A673 (cell line): Measurements from ENCODE around the gene MPDZ. TPM values are rescaled to one million over a fixed set of nuclear protein-coding genes. Genes with fewer than 3 reads are reported as not detected.

Experiments
- BruUV-seq: library from RNA; stranded (reverse); fragments of 400-500 nt; replicated peaks from 2 replicates; lab custom pipeline; 2021; lab: Mats Ljungman, UMichigan
- CTCF ChIA-PET: fragments of 300-600 bp; sonication (Branson Sonifier 250); formaldehyde crosslinking; loops from one replicate; lab custom pipeline; 2022; ENCODE audit warnings: antibody characterized with exemption; lab: Charles Lee
- POLR2A ChIA-PET: fragments of 300-600 bp; sonication (Branson Sonifier 250); formaldehyde crosslinking; loops from one replicate; lab custom pipeline; 2022; ENCODE audit warnings: antibody characterized with exemption; ENCODE audit not compliant: low non-redundant PET; lab: Charles Lee
- DNase-seq: peaks from one replicate; pipeline ENCODE4 v3.0.0-alpha.2; 2015; ENCODE audit warnings: low spot score
- H3K27ac ChIP-seq: fragments of 200-600 bp; sonication (generic); 2 replicates; pipeline ENCODE4 v1.5.1; 2016; ENCODE audit warnings: mixed run types, low read depth, mild to moderate bottlenecking, mixed read lengths, antibody characterized with exemption, low read length; ENCODE audit not compliant: poor library complexity, severe bottlenecking
- H3K27me3 ChIP-seq: fragments of 200-600 bp; sonication (generic); replicated peaks from 2 replicates; pipeline ENCODE4 v1.6.1; 2017; ENCODE audit warnings: mixed run types, low read depth, mild to moderate bottlenecking, mixed read lengths, antibody characterized with exemption, low read length; ENCODE audit not compliant: insufficient read depth, poor library complexity
- H3K36me3 ChIP-seq: fragments of 200-600 bp; sonication (generic); 2 replicates; pipeline ENCODE4 v1.6.1; 2016; ENCODE audit warnings: mixed run types, mild to moderate bottlenecking, mixed read lengths, antibody characterized with exemption, low read length; ENCODE audit not compliant: insufficient read depth, poor library complexity, severe bottlenecking
- H3K4me1 ChIP-seq: fragments of 200-600 bp; sonication (generic); 2 replicates; pipeline ENCODE4 v1.6.1; 2017; ENCODE audit warnings: mixed run types, mild to moderate bottlenecking, mixed read lengths, antibody characterized with exemption, low read length; ENCODE audit not compliant: insufficient read depth, poor library complexity, severe bottlenecking
- H3K4me3 ChIP-seq: fragments of 200-600 bp; sonication (generic); 2 replicates; pipeline ENCODE4 v1.5.1; 2016; ENCODE audit warnings: low read depth, mixed run types, mild to moderate bottlenecking, mixed read lengths, low read length; ENCODE audit not compliant: poor library complexity, severe bottlenecking
- H3K9me3 ChIP-seq: fragments of 200-600 bp; sonication (generic); 2 replicates; pipeline ENCODE4 v1.6.1; 2016; ENCODE audit warnings: mixed run types, low read depth, mild to moderate bottlenecking, mixed read lengths, antibody characterized with exemption, low read length; ENCODE audit not compliant: poor library complexity, severe bottlenecking
- EZH2 ChIP-seq: fragments of 200-600 bp; sonication (generic); IDR thresholded peaks from 2 replicates; pipeline ENCODE4 v1.6.1; 2017; ENCODE audit warnings: borderline replicate concordance, low read depth, mild to moderate bottlenecking, mixed read lengths, antibody characterized with exemption, low read length; ENCODE audit not compliant: poor library complexity, severe bottlenecking
- intact Hi-C: fragments of 100-400 bp; cut with micrococcal nuclease; formaldehyde crosslinking; loops from one replicate; pipeline ENCODE4 v1.10.0; 2022; ENCODE audit not compliant: unreplicated experiment
- total RNA-seq: library from RNA; stranded (reverse); gene quantifications from 2 replicates; pipeline ENCODE4 v1.2.3, GENCODE V29; 2021
- TF ChIP-seq, protein P1 (sequence below): fragments of 300-800, 200-600 bp; sonication (generic); conservative IDR thresholded peaks from 2 replicates; pipeline ENCODE4 v1.5.1; 2017; ENCODE audit warnings: low read depth, mild to moderate bottlenecking, antibody characterized with exemption, low read length, moderate library complexity, mixed read lengths

MPDZ gene
- total RNA-seq, 1 experiment from 2014 or later, result 35.1 TPM

DNA sequence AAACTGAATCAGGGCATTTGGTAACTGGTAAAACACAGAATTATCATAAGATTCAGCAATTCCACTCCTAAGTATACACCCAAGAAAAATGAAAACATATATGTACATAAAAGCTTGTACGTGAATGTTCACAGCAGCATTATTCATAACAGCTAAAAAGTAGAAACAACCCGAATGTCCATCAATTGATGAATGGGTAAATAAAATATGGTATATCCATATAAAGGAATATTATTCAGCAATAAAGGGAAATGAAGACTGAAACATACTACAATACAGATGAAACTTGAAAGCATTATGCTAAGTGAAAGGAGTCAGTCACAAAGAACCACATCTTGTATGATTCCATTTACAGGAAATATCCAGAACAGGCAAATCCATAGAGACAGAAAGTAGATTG, 65.5 kb downstream of the MPDZ start:
- POLR2A ChIA-PET, result no interaction called here
- TF ChIP-seq EZH2, result no peak
- TF ChIP-seq, protein P1, sequence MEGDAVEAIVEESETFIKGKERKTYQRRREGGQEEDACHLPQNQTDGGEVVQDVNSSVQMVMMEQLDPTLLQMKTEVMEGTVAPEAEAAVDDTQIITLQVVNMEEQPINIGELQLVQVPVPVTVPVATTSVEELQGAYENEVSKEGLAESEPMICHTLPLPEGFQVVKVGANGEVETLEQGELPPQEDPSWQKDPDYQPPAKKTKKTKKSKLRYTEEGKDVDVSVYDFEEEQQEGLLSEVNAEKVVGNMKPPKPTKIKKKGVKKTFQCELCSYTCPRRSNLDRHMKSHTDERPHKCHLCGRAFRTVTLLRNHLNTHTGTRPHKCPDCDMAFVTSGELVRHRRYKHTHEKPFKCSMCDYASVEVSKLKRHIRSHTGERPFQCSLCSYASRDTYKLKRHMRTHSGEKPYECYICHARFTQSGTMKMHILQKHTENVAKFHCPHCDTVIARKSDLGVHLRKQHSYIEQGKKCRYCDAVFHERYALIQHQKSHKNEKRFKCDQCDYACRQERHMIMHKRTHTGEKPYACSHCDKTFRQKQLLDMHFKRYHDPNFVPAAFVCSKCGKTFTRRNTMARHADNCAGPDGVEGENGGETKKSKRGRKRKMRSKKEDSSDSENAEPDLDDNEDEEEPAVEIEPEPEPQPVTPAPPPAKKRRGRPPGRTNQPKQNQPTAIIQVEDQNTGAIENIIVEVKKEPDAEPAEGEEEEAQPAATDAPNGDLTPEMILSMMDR, result no peak
- BruUV-seq, result no TSS peak
- intact Hi-C loops, result loop anchor here (10.0 kb wide), 1 partner anchor 121 kb away; no protein-coding TSS in a partner anchor
- Histone ChIP-seq H3K27ac (no peak overlapping the region), H3K4me1 (no peaks in the 10 kb centered on the region), H3K36me3 (peaks cover 6% of the 10 kb centered on the region), H3K27me3 (no peaks in the 10 kb centered on the region), H3K9me3 (no peaks in the 10 kb centered on the region), H3K4me3 (no peak overlapping the region)
- no peak for DNase-seq
- CTCF ChIA-PET, result interaction anchor here (0.9 kb wide), 1 partner anchor 210 kb away, joined by 3 read pairs; no protein-coding TSS in a partner anchor

DNA sequence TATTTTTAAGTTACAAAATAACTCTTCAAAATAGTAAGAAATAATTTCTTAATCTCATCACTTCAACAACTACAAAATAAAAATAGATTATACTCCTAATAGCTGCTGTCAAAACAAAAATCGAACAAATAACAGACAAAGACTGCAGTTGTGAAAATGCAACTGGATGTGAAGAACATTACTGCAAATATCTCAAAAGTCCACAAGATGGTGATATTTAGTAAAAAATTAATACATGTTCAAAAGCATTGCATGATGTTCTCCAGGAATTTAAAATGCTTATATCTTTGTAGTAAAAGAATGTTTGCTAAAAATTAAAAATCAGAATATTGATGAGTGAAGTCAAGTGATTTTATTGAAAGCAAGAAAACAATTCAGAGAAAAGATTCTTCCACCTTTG, 66.2 kb downstream of the MPDZ start:
- ChIA-PET CTCF (no interaction called here), POLR2A (no interaction called here)
- H3K27me3 ChIP-seq, result no peaks in the 10 kb centered on the region
- H3K4me1 ChIP-seq, result no peaks in the 10 kb centered on the region
- TF ChIP-seq, protein P1, result peak; percentile 61
- TF ChIP-seq EZH2, result no peak
- peaks cover 6% of the 10 kb centered on the region for H3K36me3 ChIP-seq
- intact Hi-C loops, result loop anchor here (10.0 kb wide), 1 partner anchor 121 kb away; no protein-coding TSS in a partner anchor
- H3K4me3 ChIP-seq, result no peak overlapping the region
- BruUV-seq, result no TSS peak
- no peak overlapping the region for H3K27ac ChIP-seq
- no peaks in the 10 kb centered on the region for H3K9me3 ChIP-seq
- peak; percentile 44 for DNase-seq

DNA sequence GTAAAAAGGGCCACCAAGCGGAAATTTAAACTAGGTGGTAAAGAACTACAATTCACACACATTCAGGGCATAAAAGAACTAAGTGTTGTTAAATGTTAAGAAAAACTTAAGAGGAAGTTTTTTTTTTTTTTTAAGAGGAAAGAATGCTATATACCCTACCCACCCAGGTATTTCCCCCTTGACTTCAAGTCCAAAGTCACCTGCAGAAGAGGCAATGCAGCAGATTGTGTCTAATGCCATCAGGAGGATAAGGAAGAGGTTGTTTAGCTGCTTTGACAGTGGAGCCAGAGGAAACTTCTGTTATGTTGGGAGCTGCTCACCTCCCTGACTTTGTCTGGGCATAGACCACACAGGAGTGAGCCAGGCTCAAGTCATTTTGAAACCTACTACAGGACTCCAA, 69.2 kb downstream of the MPDZ start:
- no peaks in the 10 kb centered on the region for H3K4me1 ChIP-seq
- no peaks in the 10 kb centered on the region for H3K9me3 ChIP-seq
- no TSS peak for BruUV-seq
- no peak overlapping the region for H3K4me3 ChIP-seq
- H3K27me3 ChIP-seq, result no peaks in the 10 kb centered on the region
- ChIA-PET POLR2A (no interaction called here), CTCF (no interaction called here)
- TF ChIP-seq, protein P1, result no peak
- TF ChIP-seq EZH2, result no peak
- no peaks in the 10 kb centered on the region for H3K36me3 ChIP-seq
- DNase-seq, result no peak
- intact Hi-C loops, result loop anchor here (10.0 kb wide), 1 partner anchor 124 kb away; no protein-coding TSS in a partner anchor
- H3K27ac ChIP-seq, result no peak overlapping the region
